Measurements from ENCODE around the gene ELFN2.
"Not testable (repeated sequence)": the region's sequence is repeated elsewhere in the genome, so short reads cannot be mapped to it uniquely, and the experiment has no call there.

The ELFN2 gene

DNA sequence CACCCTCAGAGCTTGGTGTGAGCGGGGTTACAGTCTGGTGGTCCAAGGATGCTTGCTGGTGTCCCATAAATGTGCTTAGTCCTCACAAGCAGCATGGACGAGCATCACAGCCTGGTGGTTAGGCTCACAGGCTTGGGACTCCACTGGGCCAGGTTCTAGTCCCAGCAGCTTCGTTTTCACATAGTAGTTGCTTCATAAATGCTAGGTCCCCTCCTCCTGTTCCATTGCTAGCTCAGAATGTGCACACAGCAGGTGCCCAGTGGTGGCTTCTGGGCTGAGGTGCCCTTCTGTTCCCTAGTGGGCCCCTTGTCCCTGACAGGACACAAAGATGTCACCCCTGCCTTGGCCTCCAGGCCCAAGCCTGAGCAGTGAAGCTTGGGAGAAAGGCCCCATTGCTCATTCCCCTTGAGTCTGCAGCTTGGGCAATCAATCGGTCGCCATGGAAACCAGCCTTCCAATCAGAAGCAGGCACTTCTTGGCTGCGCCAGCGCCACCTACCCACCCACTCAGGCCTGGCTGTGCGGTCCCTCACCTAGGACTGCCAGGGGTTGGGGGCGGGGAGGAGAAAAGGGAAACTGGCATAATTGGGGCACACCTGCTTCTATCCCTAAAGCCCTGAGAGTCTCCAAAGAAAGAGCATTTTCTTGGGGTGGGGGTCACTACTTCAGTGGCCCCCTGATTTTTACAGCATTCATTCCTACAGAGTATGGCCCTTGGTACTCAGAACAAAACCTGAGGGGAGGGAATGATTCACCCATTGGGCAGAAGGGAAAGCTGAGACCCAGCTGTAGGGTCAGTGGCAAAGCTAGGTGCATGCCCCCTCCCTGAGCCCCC lies 96.9 kb downstream of the ELFN2 start:
- TF ChIP-seq, protein P1, sequence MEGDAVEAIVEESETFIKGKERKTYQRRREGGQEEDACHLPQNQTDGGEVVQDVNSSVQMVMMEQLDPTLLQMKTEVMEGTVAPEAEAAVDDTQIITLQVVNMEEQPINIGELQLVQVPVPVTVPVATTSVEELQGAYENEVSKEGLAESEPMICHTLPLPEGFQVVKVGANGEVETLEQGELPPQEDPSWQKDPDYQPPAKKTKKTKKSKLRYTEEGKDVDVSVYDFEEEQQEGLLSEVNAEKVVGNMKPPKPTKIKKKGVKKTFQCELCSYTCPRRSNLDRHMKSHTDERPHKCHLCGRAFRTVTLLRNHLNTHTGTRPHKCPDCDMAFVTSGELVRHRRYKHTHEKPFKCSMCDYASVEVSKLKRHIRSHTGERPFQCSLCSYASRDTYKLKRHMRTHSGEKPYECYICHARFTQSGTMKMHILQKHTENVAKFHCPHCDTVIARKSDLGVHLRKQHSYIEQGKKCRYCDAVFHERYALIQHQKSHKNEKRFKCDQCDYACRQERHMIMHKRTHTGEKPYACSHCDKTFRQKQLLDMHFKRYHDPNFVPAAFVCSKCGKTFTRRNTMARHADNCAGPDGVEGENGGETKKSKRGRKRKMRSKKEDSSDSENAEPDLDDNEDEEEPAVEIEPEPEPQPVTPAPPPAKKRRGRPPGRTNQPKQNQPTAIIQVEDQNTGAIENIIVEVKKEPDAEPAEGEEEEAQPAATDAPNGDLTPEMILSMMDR (IDR thresholded peaks at IDR 0.05; ENCODE audit: low read depth, low read length, missing control alignments): peak; percentile 27
- peak; percentile 74 for DNase-seq (ENCODE audit: extremely low read depth, low read depth)
- no peak overlapping the region for H3K4me3 ChIP-seq (replicated peaks; ENCODE audit: low read depth, low read length)

- DNase-seq (ENCODE audit: extremely low read depth, low read depth): no peak
- TF ChIP-seq, protein P1 (IDR thresholded peaks at IDR 0.05; ENCODE audit: low read depth, low read length, missing control alignments): no peak
- H3K4me3 ChIP-seq (replicated peaks; ENCODE audit: low read depth, low read length): no peak overlapping the region
These were observed 97.8 kb downstream of the ELFN2 start for GRCh38 chr22:37329238-37330140.

DNA sequence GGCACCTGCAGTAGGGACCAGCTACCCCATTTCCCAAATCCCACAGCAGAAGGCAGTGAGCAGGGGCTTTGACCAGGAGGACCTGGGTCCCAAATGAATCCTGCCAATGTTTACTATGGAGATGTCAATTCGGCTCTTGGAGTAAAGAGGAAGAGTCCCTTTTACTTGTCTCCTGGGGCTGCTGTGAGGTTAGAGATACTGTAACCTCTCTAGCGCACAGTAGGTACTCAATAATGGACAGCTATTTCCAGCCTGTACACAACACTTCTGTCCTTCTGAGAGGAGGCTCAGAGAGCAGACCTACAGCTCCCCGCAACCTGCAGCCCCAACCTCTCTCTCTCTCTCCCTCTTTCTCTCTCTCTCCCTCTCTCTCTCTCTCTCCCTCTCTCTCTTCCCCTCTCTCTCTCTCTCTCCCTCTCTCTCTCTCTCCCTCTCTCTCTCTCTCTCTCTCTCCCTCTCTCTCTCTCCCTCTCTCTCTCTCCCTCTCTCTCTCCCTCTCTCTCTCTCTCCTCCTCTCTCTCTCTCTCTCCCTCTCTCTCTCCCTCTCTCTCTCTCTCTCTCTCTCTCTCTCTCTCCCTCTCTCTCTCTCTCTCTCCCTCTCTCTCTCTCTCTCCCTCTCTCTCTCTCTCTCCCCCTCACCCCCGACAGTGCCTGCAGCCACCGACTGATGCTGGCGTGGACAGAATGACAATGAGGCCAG lies 98.6 kb downstream of the ELFN2 start:
- not testable (repeated sequence) for DNase-seq (ENCODE audit: extremely low read depth, low read depth); H3K4me3 ChIP-seq (replicated peaks; ENCODE audit: low read depth, low read length)

GRCh38 chr22:37328017-37328416 lies 99.3 kb downstream of the ELFN2 start:
- H3K4me3 ChIP-seq (replicated peaks; ENCODE audit: low read depth, low read length): no peak overlapping the region
- TF ChIP-seq, protein P1 (IDR thresholded peaks at IDR 0.05; ENCODE audit: low read depth, low read length, missing control alignments): no peak
- peak; percentile 95 for DNase-seq (ENCODE audit: extremely low read depth, low read depth)

DNA sequence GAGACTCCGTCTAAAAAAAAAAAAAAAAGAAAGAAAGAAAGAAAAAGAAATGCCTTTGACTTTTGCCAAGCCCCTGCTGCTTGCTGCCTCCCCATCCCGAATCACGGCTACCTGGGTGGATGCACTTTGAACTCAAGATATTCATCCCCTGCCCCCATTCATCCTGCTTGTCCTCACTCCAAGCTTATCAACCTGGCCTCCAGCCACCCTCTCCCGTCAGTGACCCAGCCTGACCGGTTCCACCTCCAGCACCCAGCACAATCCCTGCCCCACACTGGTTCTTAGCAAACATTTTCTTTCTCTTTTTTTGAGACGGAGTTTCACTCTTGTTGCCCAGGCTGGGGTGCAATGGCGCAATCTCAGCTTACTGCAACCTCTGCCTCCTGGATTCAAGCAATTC lies 100.6 kb downstream of the ELFN2 start:
- DNase-seq (ENCODE audit: extremely low read depth, low read depth): no peak
- TF ChIP-seq, protein P1 (IDR thresholded peaks at IDR 0.05; ENCODE audit: low read depth, low read length, missing control alignments): no peak
- no peak overlapping the region for H3K4me3 ChIP-seq (replicated peaks; ENCODE audit: low read depth, low read length)

GRCh38 chr22:37325039-37325395 lies 102.3 kb downstream of the ELFN2 start:
- no peak for DNase-seq (ENCODE audit: extremely low read depth, low read depth)
- H3K4me3 ChIP-seq (replicated peaks; ENCODE audit: low read depth, low read length): no peak overlapping the region
- TF ChIP-seq, protein P1 (IDR thresholded peaks at IDR 0.05; ENCODE audit: low read depth, low read length, missing control alignments): no peak
